Body of pancreas (tissue), 4 donors: ENCODE data around the gene CDKAL1. TPM values are rescaled to one million over a fixed set of nuclear protein-coding genes. Genes with fewer than 3 reads are reported as not detected.

Source experiments
- ATAC-seq: fragments of 150-250 bp; one replicate; pipeline ENCODE4 v1.9.1; 2016
- DNase-seq, 4 donors: peaks; one replicate each; pipeline ENCODE4 v3.0.0-alpha.2; 2019
- H3K27ac ChIP-seq, 4 donors: fragments of 200-600 bp; sonication (generic); 1 replicate in 3 of 4; 2 replicates in 1 of 4; pipeline versions ENCODE4 v1.5.1 to v1.6.1; 2016 to 2019; ENCODE audit warnings: mild to moderate bottlenecking in 1 of 4, mixed read lengths in 1 of 4, moderate library complexity in 1 of 4
- H3K27me3 ChIP-seq, 2 donors: fragments of 200-600 bp; sonication (generic); one replicate each; pipeline ENCODE4 v1.6.0; 2016; ENCODE audit warnings: mild to moderate bottlenecking in 1 of 2
- H3K36me3 ChIP-seq, 2 donors: fragments of 200-600 bp; sonication (generic); replicated peaks in 1 of 2; 2 replicates each; pipeline ENCODE4 v1.5.1; 2016; ENCODE audit warnings: low read depth in 2 of 2; ENCODE audit not compliant: insufficient read depth in 1 of 2
- H3K4me1 ChIP-seq: fragments of 200-600 bp; sonication (generic); one replicate; pipeline ENCODE4 v1.6.0; 2016
- H3K4me3 ChIP-seq, 2 donors: fragments of 200-600 bp; sonication (generic); 1 replicate in 1 of 2; 2 replicates in 1 of 2; pipeline ENCODE4 v1.5.1; 2016 to 2019
- H3K9me3 ChIP-seq, 3 donors: fragments of 200-600 bp; sonication (generic); 1 replicate in 2 of 3; 2 replicates in 1 of 3; pipeline ENCODE4 v1.5.1; 2016
- POLR2A ChIP-seq, 3 donors: fragments of 450-650 bp; IDR thresholded peaks; one replicate each; pipeline ENCODE4 v1.6.1; 2016; ENCODE audit warnings: antibody characterized with exemption in 3 of 3, mild to moderate bottlenecking in 2 of 3
- WGBS, 2 donors: methylation state at CpG; one replicate each; pipeline ENCODE4 v1.1.5; 2017; 5-methylcytosine and 5-hydroxymethylcytosine counted together
- intact Hi-C: fragments of 100-400 bp; cut with DNase I; formaldehyde crosslinking; loops from one replicate; pipeline ENCODE4 v1.15.1; 2023
- total RNA-seq, 2 donors: library from RNA; depleted of rRNA; stranded (reverse); fragments of >200 nt; gene quantifications; one replicate each; pipeline ENCODE4 v1.1.0, GENCODE V29; 2016
- TF ChIP-seq, protein P1 (sequence below), 7 experiments: fragments of 450-650 bp in 4 of 7; fragments of 200-600 bp in 3 of 7; sonication (generic) in 3 of 7; IDR thresholded peaks; one replicate each; pipeline ENCODE4 v1.5.1; 2016 to 2019; ENCODE audit warnings: antibody characterized with exemption in 7 of 7

CDKAL1 gene
- total RNA-seq, 2 donors from 2014 or later: 16.3 to 18.1 TPM

DNA sequence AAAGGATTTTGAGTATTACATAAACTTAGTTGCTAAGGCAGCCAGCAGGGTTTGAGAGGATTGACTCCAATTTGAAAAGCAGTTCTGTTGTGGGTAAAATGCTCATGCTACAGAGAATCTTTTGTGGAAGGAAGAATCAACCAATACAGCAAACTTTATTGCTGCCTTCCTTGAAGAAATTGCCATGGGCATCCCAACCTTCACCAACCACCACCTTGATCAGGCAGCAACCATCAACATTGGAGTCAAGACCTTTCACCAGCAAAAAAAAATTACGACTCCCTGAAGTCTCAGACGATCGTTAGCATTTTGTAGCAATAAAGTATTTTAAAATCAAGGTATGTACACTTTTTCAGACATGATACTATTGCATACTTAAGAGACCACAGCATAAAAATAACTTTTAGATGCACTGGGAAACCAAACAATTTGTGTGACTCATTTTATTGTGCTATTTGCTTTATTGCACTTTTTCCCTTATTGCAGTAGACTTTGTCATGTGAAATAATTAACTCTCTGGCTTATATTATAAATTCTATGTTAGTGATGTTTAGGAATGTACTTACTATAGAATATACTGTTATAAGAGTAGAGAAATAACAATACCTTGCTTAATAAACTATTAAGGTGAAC lies 390.8 kb downstream of the CDKAL1 start:
- Histone ChIP-seq H3K9me3 (no peaks in the 10 kb centered on the region), H3K27me3 (no peaks in the 10 kb centered on the region), H3K36me3 (no peaks in the 10 kb centered on the region), H3K4me1 (no peaks in the 10 kb centered on the region), H3K27ac (no peak overlapping the region), H3K4me3 (no peak overlapping the region)
- WGBS, 2 donors: 86 to 96% methylated on average over 3 of the region's 3 CpGs
- intact Hi-C loops: no loop called here
- DNase-seq (no peak), ATAC-seq (no peak)
- TF ChIP-seq, protein P1, sequence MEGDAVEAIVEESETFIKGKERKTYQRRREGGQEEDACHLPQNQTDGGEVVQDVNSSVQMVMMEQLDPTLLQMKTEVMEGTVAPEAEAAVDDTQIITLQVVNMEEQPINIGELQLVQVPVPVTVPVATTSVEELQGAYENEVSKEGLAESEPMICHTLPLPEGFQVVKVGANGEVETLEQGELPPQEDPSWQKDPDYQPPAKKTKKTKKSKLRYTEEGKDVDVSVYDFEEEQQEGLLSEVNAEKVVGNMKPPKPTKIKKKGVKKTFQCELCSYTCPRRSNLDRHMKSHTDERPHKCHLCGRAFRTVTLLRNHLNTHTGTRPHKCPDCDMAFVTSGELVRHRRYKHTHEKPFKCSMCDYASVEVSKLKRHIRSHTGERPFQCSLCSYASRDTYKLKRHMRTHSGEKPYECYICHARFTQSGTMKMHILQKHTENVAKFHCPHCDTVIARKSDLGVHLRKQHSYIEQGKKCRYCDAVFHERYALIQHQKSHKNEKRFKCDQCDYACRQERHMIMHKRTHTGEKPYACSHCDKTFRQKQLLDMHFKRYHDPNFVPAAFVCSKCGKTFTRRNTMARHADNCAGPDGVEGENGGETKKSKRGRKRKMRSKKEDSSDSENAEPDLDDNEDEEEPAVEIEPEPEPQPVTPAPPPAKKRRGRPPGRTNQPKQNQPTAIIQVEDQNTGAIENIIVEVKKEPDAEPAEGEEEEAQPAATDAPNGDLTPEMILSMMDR (IDR thresholded peaks at IDR 0.05): no peak
- no peak for TF ChIP-seq POLR2A (IDR thresholded peaks at IDR 0.05)

DNA sequence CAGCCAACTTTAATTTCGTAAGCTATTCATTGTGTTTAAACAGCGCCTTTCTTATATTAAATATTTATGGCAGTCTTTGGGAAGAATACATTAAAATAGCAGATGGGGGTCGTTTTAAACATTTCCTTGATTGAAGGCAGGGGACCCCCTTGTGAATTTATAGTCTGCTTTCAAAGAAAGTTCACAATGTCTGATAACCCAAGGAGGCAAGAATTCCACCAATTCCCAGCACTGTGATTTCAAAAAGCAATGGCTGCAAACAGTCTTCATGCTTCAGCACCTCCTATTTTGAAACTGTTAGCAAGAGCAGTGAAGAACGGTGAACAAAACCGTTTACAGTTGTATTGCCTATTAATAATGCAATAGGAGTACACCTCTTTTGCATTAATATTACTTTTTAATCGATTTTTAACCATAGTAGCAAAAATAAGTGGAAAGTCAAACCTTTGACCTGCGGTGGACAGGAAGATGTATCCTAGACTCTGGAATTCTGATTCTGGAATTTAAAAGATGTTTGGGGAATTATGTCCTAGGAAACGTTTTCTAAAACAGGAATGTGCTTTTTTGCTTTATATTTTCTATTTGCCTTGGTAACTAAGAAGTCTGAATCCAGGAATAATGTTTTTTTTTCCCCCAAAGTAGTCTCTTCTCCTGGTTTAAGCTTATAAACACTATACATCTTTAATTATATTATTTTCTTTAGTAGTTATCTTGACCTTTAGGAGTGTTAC lies 393.0 kb downstream of the CDKAL1 start:
- H3K36me3 ChIP-seq: no peaks in the 10 kb centered on the region
- WGBS, 2 donors: 70 to 75% methylated on average over 8 of the region's 8 CpGs
- DNase-seq: no peak

DNA sequence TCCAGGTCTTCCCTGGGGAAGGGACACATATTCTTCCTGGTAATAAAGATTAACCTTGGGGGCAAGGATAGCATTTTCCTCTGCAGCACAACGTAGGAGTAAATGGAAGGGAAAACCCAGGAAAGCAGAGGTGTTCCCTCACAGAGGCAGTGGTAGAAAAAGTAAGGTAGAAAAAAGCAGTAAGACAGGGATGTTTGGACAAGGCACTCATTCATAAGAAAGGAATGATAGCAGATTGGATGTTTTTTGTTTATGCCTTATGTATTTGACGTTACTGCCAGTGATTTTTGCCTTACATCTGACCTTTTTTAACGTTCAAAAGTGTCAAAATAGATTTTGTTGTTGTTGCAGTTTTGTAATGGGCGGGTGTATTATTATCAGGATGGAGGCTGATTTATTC lies 395.0 kb downstream of the CDKAL1 start:
- H3K9me3 ChIP-seq: no peaks in the 10 kb centered on the region
- 85 to 87% methylated on average over 4 of the region's 4 CpGs for WGBS, 2 donors
- H3K27ac ChIP-seq: no peak overlapping the region
- H3K27me3 ChIP-seq: no peaks in the 10 kb centered on the region
- H3K36me3 ChIP-seq: no peaks in the 10 kb centered on the region
- intact Hi-C loops: no loop called here
- ATAC-seq: no peak
- DNase-seq: no peak
- no peak overlapping the region for H3K4me3 ChIP-seq
- H3K4me1 ChIP-seq: peaks cover 5% of the 10 kb centered on the region
- TF ChIP-seq POLR2A (IDR thresholded peaks at IDR 0.05): no peak
- TF ChIP-seq, protein P1 (IDR thresholded peaks at IDR 0.05): no peak

More for the DNA sequence above, 393.0 kb downstream of the CDKAL1 start:
- no peak for ATAC-seq
- TF ChIP-seq POLR2A (IDR thresholded peaks at IDR 0.05): no peak
- TF ChIP-seq, protein P1 (IDR thresholded peaks at IDR 0.05): no peak
- Histone ChIP-seq H3K27ac (no peak overlapping the region), H3K27me3 (no peaks in the 10 kb centered on the region), H3K9me3 (no peaks in the 10 kb centered on the region), H3K4me3 (no peak overlapping the region), H3K4me1 (no peaks in the 10 kb centered on the region)
- intact Hi-C loops: no loop called here

DNA sequence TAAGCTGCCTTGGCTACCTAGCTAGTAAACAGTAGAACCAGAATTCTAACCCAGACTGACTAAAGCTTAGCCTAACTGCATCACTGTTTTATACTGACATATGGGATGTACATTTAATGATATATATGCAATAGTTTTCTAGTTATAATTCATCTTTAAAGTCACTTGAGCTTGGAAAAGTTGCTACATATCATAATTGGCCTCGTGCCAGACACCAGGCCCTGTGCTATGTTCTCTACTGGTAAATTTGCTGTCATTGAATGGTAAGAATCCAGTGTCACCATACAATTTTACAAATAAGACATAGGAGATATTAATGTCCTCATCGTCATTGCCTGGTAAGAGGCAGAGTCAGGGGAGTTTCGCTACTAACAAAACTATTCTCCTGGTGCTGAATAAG lies 396.8 kb downstream of the CDKAL1 start:
- TF ChIP-seq POLR2A (IDR thresholded peaks at IDR 0.05): no peak
- TF ChIP-seq, protein P1 (IDR thresholded peaks at IDR 0.05): no peak
- Histone ChIP-seq H3K4me1 (peaks cover 5% of the 10 kb centered on the region), H3K9me3 (no peaks in the 10 kb centered on the region), H3K4me3 (no peak overlapping the region), H3K27ac (no peak overlapping the region), H3K27me3 (no peaks in the 10 kb centered on the region), H3K36me3 (no peaks in the 10 kb centered on the region)
- 77 to 82% methylated on average over 3 of the region's 3 CpGs for WGBS, 2 donors
- intact Hi-C loops: no loop called here
- no peak for DNase-seq
- ATAC-seq: no peak
